HFFc6 (cell line): ENCODE data around the gene BCAM. TPM values are rescaled to one million over a fixed set of nuclear protein-coding genes. Genes with fewer than 3 reads are reported as not detected.
A peak's percentile ranks its signal among the peaks of the same experiment; 100 is the strongest.

ENCODE experiments used
- DNase-seq: peaks from one replicate; pipeline ENCODE4 v3.0.0-alpha.2; 2018
- H3K27ac Mint-ChIP-seq: 2 replicates; pipeline ENCODE4 v1.8.0; 2020; ENCODE audit warnings: mild to moderate bottlenecking, mixed read lengths
- H3K27me3 Mint-ChIP-seq: 2 replicates; pipeline ENCODE4 v1.8.0; 2021; ENCODE audit warnings: mild to moderate bottlenecking, moderate library complexity, mixed read lengths; ENCODE audit not compliant: insufficient read depth
- H3K36me3 Mint-ChIP-seq: 2 replicates; pipeline ENCODE4 v1.8.0; 2021; ENCODE audit warnings: low read depth, mixed read lengths
- H3K4me1 Mint-ChIP-seq: 2 replicates; pipeline ENCODE4 v1.8.0; 2020; ENCODE audit warnings: low read depth, mixed read lengths
- H3K4me3 Mint-ChIP-seq: 2 replicates; pipeline ENCODE4 v1.8.0; 2020; ENCODE audit warnings: mild to moderate bottlenecking, moderate library complexity, mixed read lengths
- H3K9me3 Mint-ChIP-seq: 2 replicates; pipeline ENCODE4 v1.8.0; 2020; ENCODE audit warnings: mild to moderate bottlenecking, mixed read lengths
- total RNA-seq, 6 experiments: library from RNA; stranded (reverse); fragmentation: NEBNext Ultra II Directional; extraction: Animal tissue kit (Norgen Biotek cat#: 25700); gene quantifications; 2 replicates in 1 of 6; 3 replicates in 5 of 6; pipeline ENCODE4 v1.2.3, GENCODE V29; 2021
- TF ChIP-seq, protein P1 (sequence below): fragments of 200-600 bp; sonication (generic); IDR thresholded peaks from 2 replicates; pipeline ENCODE4 v1.5.0; 2021; ENCODE audit warnings: antibody characterized with exemption, mild to moderate bottlenecking

The BCAM gene
- total RNA-seq, 6 experiments from 2014 or later, result 5.5 to 6.2 (median 6.0) TPM

GRCh38 chr19:44806291-44806690 is 2.6 kb upstream of the BCAM start:
- H3K27ac Mint-ChIP-seq, result no peak overlapping the region

DNA sequence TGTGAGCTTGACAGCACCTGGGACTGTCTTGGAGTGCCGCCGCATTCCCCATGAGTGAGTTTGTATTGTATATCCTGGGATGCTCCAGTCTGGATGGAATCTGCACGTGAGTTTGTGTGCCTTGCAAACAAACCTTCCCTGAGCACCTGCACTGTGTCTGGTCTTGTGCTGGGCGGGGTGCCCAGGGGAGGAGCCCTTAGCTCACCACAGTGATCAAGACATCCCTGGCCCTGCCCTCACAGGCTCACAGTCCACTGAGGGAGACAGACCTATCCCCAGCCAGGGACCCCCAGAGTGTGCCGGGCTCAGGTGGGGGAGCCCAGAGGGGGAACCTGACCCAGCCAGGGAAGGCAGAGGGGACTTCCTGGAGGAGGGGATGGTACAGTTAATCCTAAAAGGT is 1.7 kb upstream of the BCAM start:
- no peak for DNase-seq
- Mint-ChIP-seq H3K4me1 (peaks cover 7% of the 10 kb centered on the region), H3K27ac (no peak overlapping the region), H3K4me3 (no peak overlapping the region), H3K27me3 (peaks cover 15% of the 10 kb centered on the region), H3K9me3 (no peaks in the 10 kb centered on the region), H3K36me3 (no peaks in the 10 kb centered on the region)
- TF ChIP-seq, protein P1, sequence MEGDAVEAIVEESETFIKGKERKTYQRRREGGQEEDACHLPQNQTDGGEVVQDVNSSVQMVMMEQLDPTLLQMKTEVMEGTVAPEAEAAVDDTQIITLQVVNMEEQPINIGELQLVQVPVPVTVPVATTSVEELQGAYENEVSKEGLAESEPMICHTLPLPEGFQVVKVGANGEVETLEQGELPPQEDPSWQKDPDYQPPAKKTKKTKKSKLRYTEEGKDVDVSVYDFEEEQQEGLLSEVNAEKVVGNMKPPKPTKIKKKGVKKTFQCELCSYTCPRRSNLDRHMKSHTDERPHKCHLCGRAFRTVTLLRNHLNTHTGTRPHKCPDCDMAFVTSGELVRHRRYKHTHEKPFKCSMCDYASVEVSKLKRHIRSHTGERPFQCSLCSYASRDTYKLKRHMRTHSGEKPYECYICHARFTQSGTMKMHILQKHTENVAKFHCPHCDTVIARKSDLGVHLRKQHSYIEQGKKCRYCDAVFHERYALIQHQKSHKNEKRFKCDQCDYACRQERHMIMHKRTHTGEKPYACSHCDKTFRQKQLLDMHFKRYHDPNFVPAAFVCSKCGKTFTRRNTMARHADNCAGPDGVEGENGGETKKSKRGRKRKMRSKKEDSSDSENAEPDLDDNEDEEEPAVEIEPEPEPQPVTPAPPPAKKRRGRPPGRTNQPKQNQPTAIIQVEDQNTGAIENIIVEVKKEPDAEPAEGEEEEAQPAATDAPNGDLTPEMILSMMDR, result no peak

More at GRCh38 chr19:44806291-44806690, 2.6 kb upstream of the BCAM start:
- no peak for DNase-seq
- TF ChIP-seq, protein P1, result no peak
- Mint-ChIP-seq H3K27me3 (peaks cover 13% of the 10 kb centered on the region), H3K4me1 (peaks cover 7% of the 10 kb centered on the region), H3K9me3 (no peaks in the 10 kb centered on the region), H3K4me3 (no peak overlapping the region), H3K36me3 (no peaks in the 10 kb centered on the region)

GRCh38 chr19:44807652-44808462 is 1.0 kb upstream of the BCAM start:
- H3K4me3 Mint-ChIP-seq, result peak overlapping the region; percentile 71
- H3K4me1 Mint-ChIP-seq, result peaks cover 7% of the 10 kb centered on the region
- H3K27ac Mint-ChIP-seq, result peak overlapping the region; percentile 41; the same call in 1 of the 2 replicates
- peaks cover 17% of the 10 kb centered on the region for H3K27me3 Mint-ChIP-seq
- no peak for DNase-seq
- TF ChIP-seq, protein P1, result peak; percentile 74
- H3K36me3 Mint-ChIP-seq, result no peaks in the 10 kb centered on the region
- H3K9me3 Mint-ChIP-seq, result no peaks in the 10 kb centered on the region

DNA sequence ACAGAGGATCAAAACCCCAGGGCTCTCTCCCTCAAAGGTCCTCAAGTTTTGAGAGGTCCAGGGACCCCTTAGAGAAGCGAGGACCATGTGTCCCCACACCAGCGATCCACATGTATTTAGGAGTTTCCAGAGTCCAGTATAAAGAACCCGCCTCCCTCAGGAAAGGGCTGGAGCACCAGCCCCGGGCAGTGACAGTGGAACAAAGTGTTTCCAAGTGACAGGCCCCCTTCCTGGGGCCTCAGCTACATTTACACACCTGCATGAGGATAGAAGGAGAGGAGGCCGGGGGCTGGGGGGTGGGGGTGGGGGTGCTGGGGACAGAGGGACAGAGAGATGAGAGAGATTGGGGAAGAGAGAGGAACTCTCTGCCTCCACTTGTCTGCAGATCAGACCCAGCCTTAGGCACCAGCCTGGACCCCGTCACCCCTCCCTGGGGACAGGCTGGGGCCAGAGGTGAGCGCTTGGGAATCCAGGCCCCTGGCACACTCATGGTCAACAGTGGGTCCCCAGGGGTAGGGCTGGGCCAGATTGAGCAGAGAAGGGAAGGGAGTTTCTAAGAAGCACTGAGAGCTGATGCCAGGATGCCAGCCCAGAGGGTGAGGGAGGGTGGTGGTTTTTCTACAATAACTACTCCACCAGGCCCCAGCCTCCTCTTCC is 802 bp downstream of the BCAM start:
- Mint-ChIP-seq H3K27ac (no peak overlapping the region), H3K4me3 (peak overlapping the region; percentile 75), H3K4me1 (peaks cover 7% of the 10 kb centered on the region), H3K9me3 (no peaks in the 10 kb centered on the region), H3K27me3 (peaks cover 17% of the 10 kb centered on the region), H3K36me3 (no peaks in the 10 kb centered on the region; the same call in 1 of the 2 replicates)
- no peak for DNase-seq
- TF ChIP-seq, protein P1, result no peak

- no peaks in the 10 kb centered on the region; the same call in 1 of the 2 replicates for H3K36me3 Mint-ChIP-seq
- no peaks in the 10 kb centered on the region for H3K9me3 Mint-ChIP-seq
- peaks cover 14% of the 10 kb centered on the region for H3K27me3 Mint-ChIP-seq
- H3K4me1 Mint-ChIP-seq, result peaks cover 7% of the 10 kb centered on the region
- H3K27ac Mint-ChIP-seq, result no peak overlapping the region
- H3K4me3 Mint-ChIP-seq, result no peak overlapping the region
- TF ChIP-seq, protein P1, result no peak
- DNase-seq, result no peak
These were observed 1.6 kb downstream of the BCAM start for GRCh38 chr19:44810234-44811121.
